Astrocyte (in vitro differentiated cells and primary cell): ENCODE data around the gene MCMBP. TPM values are rescaled to one million over a fixed set of nuclear protein-coding genes. Genes with fewer than 3 reads are reported as not detected.
"Not testable (repeated sequence)": the region's sequence is repeated elsewhere in the genome, so short reads cannot be mapped to it uniquely, and the experiment has no call there.

Experiments used
- DNase-seq: peaks from one replicate; pipeline ENCODE4 v3.0.0-alpha.2; 2010; ENCODE audit warnings: low read depth
- FAIRE-seq: peaks from 2 replicates; lab custom pipeline; 2011; peaks lifted over from hg19 to GRCh38; lab: Jason Lieb, UNC
- H2AFZ ChIP-seq: 2 replicates; pipeline ENCODE4 v1.6.0; 2012; ENCODE audit warnings: low read depth, low read length, inconsistent platforms
- H3K27ac ChIP-seq: 2 replicates; pipeline ENCODE4 v1.5.1; 2011; ENCODE audit warnings: low read depth, low read length, inconsistent platforms
- H3K27me3 ChIP-seq: 2 replicates; pipeline ENCODE4 v1.6.0; 2011; ENCODE audit warnings: low read length, inconsistent platforms; ENCODE audit not compliant: insufficient read depth
- H3K36me3 ChIP-seq: 2 replicates; pipeline ENCODE4 v1.5.1; 2011; ENCODE audit warnings: low read length, inconsistent platforms; ENCODE audit not compliant: insufficient read depth
- H3K4me1 ChIP-seq: 2 replicates; pipeline ENCODE4 v1.5.1; 2011; ENCODE audit warnings: low read length, inconsistent platforms; ENCODE audit not compliant: insufficient read depth
- H3K4me2 ChIP-seq: 2 replicates; pipeline ENCODE4 v1.6.0; 2012; ENCODE audit warnings: low read length, inconsistent platforms
- H3K4me3 ChIP-seq: 2 replicates; pipeline ENCODE4 v1.5.1; 2011; ENCODE audit warnings: low read depth, mild to moderate bottlenecking, low read length, inconsistent platforms; ENCODE audit not compliant: insufficient read depth
- H3K79me2 ChIP-seq: 2 replicates; pipeline ENCODE4 v1.6.0; 2012; ENCODE audit warnings: mild to moderate bottlenecking, low read length, inconsistent platforms; ENCODE audit not compliant: insufficient read depth
- H3K9ac ChIP-seq: 2 replicates; pipeline ENCODE4 v1.6.0; 2012; ENCODE audit warnings: mild to moderate bottlenecking, low read length, inconsistent platforms
- H3K9me3 ChIP-seq: 2 replicates; pipeline ENCODE4 v1.5.1; 2012; ENCODE audit warnings: low read depth, mild to moderate bottlenecking, low read length, inconsistent platforms; ENCODE audit not compliant: insufficient read depth
- H4K20me1 ChIP-seq: 2 replicates; pipeline ENCODE4 v1.6.0; 2012; ENCODE audit warnings: low read length, inconsistent platforms; ENCODE audit not compliant: insufficient read depth
- H3K27ac Mint-ChIP-seq: one replicate; pipeline ENCODE4 v1.8.0; 2021; ENCODE audit warnings: mild to moderate bottlenecking, mixed read lengths; ENCODE audit not compliant: unreplicated experiment
- H3K27me3 Mint-ChIP-seq: one replicate; pipeline ENCODE4 v1.8.0; 2021; ENCODE audit warnings: low read depth, mixed read lengths; ENCODE audit not compliant: unreplicated experiment
- H3K36me3 Mint-ChIP-seq: one replicate; pipeline ENCODE4 v1.8.0; 2021; ENCODE audit warnings: low read depth, mixed read lengths; ENCODE audit not compliant: unreplicated experiment
- H3K4me1 Mint-ChIP-seq: one replicate; pipeline ENCODE4 v1.8.0; 2021; ENCODE audit warnings: low read depth, mixed read lengths; ENCODE audit not compliant: unreplicated experiment
- H3K4me3 Mint-ChIP-seq: one replicate; pipeline ENCODE4 v1.8.0; 2021; ENCODE audit warnings: mild to moderate bottlenecking, moderate library complexity, mixed read lengths; ENCODE audit not compliant: unreplicated experiment
- H3K9me3 Mint-ChIP-seq: one replicate; pipeline ENCODE4 v1.8.0; 2021; ENCODE audit warnings: mild to moderate bottlenecking, mixed read lengths; ENCODE audit not compliant: unreplicated experiment
- CTCF ChIP-seq: IDR thresholded peaks from 2 replicates; pipeline ENCODE4 v1.5.1; 2011; ENCODE audit warnings: low read depth, mild to moderate bottlenecking, inconsistent platforms, low read length, moderate library complexity; ENCODE audit not compliant: insufficient read depth
- EZH2 ChIP-seq: IDR thresholded peaks from 2 replicates; pipeline ENCODE4 v1.6.1; 2012; ENCODE audit warnings: mild to moderate bottlenecking, low read length, inconsistent platforms; ENCODE audit not compliant: insufficient read depth
- total RNA-seq: library from RNA; stranded (reverse); gene quantifications from 2 replicates; pipeline ENCODE4 v1.2.1, GENCODE V29; 2021

MCMBP gene
- total RNA-seq, 1 donor from 2014 or later: 40.9 TPM

GRCh38 chr10:119892188-119893065, 19.8 kb upstream of the MCMBP start, which contains the start of gene SEC23IP:
SEC23IP (plus strand) TSS chr10:119892730; CDS start chr10:119892783, 53 bp downstream.
- Histone ChIP-seq H3K4me2 (peak within 1 kb of the TSS; percentile 99), H3K27me3 (no peaks in the 10 kb centered on the region), H2AFZ (peak within 1 kb of the TSS; percentile 96), H3K4me1 (peaks cover 26% of the 10 kb centered on the region), H3K9ac (peak within 1 kb of the TSS; percentile 95), H3K27ac (peak within 1 kb of the TSS; percentile 78), H3K9me3 (no peaks in the 10 kb centered on the region), H3K79me2 (peaks cover 54% of the 10 kb centered on the region), H4K20me1 (peaks cover 39% of the 10 kb centered on the region), H3K4me3 (peak within 1 kb of the TSS; percentile 93), H3K36me3 (no peaks in the 10 kb centered on the region)
- H3K36me3 Mint-ChIP-seq: peaks cover 4% of the 10 kb centered on the region
- TF ChIP-seq EZH2 (no peak), CTCF (no peak)
- FAIRE-seq (peak; percentile 41), DNase-seq (peak; percentile 92)
- H3K4me3 Mint-ChIP-seq: peak within 1 kb of the TSS; percentile 98
- H3K4me1 Mint-ChIP-seq: peaks cover 26% of the 10 kb centered on the region
- H3K27ac Mint-ChIP-seq: peak within 1 kb of the TSS; percentile 96
- H3K9me3 Mint-ChIP-seq: peaks cover under 1% of the 10 kb centered on the region
- H3K27me3 Mint-ChIP-seq: no peaks in the 10 kb centered on the region

GRCh38 chr10:119891849-119892187, 19.2 kb upstream of the MCMBP start:
- peaks cover 48% of the 10 kb centered on the region for H3K79me2 ChIP-seq
- H2AFZ ChIP-seq: peak overlapping the region; percentile 96

GRCh38 chr10:119890307-119890706, 17.7 kb upstream of the MCMBP start:
- not testable (repeated sequence) for H3K36me3 ChIP-seq, H3K4me2 ChIP-seq, H3K4me3 Mint-ChIP-seq, H3K27ac ChIP-seq, H3K4me3 ChIP-seq, H3K9me3 Mint-ChIP-seq, H3K36me3 Mint-ChIP-seq, H2AFZ ChIP-seq, H3K27me3 ChIP-seq, H3K9me3 ChIP-seq, H3K4me1 ChIP-seq, H3K9ac ChIP-seq, H3K27ac Mint-ChIP-seq, FAIRE-seq, H3K27me3 Mint-ChIP-seq, DNase-seq
- H3K4me1 Mint-ChIP-seq: peaks cover 13% of the 10 kb centered on the region
- H3K79me2 ChIP-seq: peaks cover 33% of the 10 kb centered on the region
- H4K20me1 ChIP-seq: peaks cover 18% of the 10 kb centered on the region

More at GRCh38 chr10:119891849-119892187, 19.2 kb upstream of the MCMBP start:
- Histone ChIP-seq H3K4me1 (peaks cover 20% of the 10 kb centered on the region), H3K9ac (peak overlapping the region; percentile 95), H4K20me1 (peaks cover 33% of the 10 kb centered on the region), H3K4me3 (peak overlapping the region; percentile 93), H3K4me2 (peak overlapping the region; percentile 99), H3K27ac (peak overlapping the region; percentile 78)
- Mint-ChIP-seq H3K4me1 (peaks cover 21% of the 10 kb centered on the region), H3K27ac (peak overlapping the region; percentile 96), H3K4me3 (peak overlapping the region; percentile 98)
- not testable (repeated sequence) for H3K36me3 ChIP-seq, H3K27me3 ChIP-seq, H3K36me3 Mint-ChIP-seq, H3K27me3 Mint-ChIP-seq, H3K9me3 ChIP-seq, H3K9me3 Mint-ChIP-seq, DNase-seq, FAIRE-seq

DNA sequence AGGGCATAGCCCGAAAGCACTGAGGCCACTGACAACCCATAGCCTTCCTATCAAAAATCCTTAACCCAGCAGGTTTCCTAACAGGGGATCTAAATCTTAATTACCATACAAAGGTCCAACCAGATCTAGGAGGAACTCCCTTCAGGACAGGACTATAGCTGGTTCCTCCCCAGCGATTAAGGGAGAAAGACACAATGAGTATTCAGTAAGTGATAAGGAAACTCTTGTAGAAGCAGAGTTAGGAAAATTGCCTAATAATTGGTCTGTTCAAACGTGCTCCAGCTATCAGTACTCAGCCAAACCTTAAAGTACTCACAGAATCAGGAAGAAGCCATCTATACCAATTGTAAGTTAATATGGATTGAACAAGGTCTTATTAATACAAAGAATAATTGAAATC, 16.6 kb upstream of the MCMBP start:
- not testable (repeated sequence) for H3K4me1 ChIP-seq, H3K36me3 Mint-ChIP-seq, H3K27ac Mint-ChIP-seq, H2AFZ ChIP-seq, H3K36me3 ChIP-seq, H3K4me3 ChIP-seq, H3K27me3 ChIP-seq, FAIRE-seq, H3K27ac ChIP-seq, DNase-seq, H3K27me3 Mint-ChIP-seq, H4K20me1 ChIP-seq, H3K4me2 ChIP-seq, H3K9me3 Mint-ChIP-seq, H3K9me3 ChIP-seq, H3K4me3 Mint-ChIP-seq, H3K9ac ChIP-seq
- H3K79me2 ChIP-seq: peaks cover 22% of the 10 kb centered on the region
- H3K4me1 Mint-ChIP-seq: peaks cover 12% of the 10 kb centered on the region

- not testable (repeated sequence) for H3K9me3 ChIP-seq, H3K27ac ChIP-seq, H3K4me3 Mint-ChIP-seq, H3K27me3 ChIP-seq, H2AFZ ChIP-seq, H3K4me1 Mint-ChIP-seq, H3K4me2 ChIP-seq, H3K4me1 ChIP-seq, H4K20me1 ChIP-seq, H3K4me3 ChIP-seq, H3K9ac ChIP-seq, H3K27ac Mint-ChIP-seq, DNase-seq, H3K36me3 ChIP-seq, H3K9me3 Mint-ChIP-seq, FAIRE-seq, H3K27me3 Mint-ChIP-seq, H3K36me3 Mint-ChIP-seq
- peaks cover 17% of the 10 kb centered on the region for H3K79me2 ChIP-seq
Observed at GRCh38 chr10:119888715-119889114, 16.1 kb upstream of the MCMBP start.
